Head of caudate nucleus (tissue), 42 donors: ENCODE data around the gene GPR143.
A peak's percentile ranks its signal among the peaks of the same experiment; 100 is the strongest.
"Not testable (repeated sequence)": the region's sequence is repeated elsewhere in the genome, so short reads cannot be mapped to it uniquely, and the experiment has no call there.

ENCODE experiments used
- DNase-seq, 42 donors: peaks; one replicate each; pipeline versions ENCODE4 v3.0.0 to v3.0.0-alpha.2; 2020 to 2021; ENCODE audit warnings: mixed read lengths in 7 of 42
- intact Hi-C: fragments of 100-400 bp; cut with DNase I; formaldehyde crosslinking; loops from one replicate; pipeline ENCODE4 v1.15.0; 2022

Gene GPR143

GRCh38 chrX:9765737-9766097 lies at the start of gene GPR143:
Gene GPR143 (minus strand): TSS chrX:9765847. CDS start chrX:9765817, 30 bp downstream.
- DNase-seq = peak in 24 of 42 donors; percentile 5 to 43 (median 20)
- intact Hi-C loops = no loop called here

- intact Hi-C loops, DNase-seq: not testable (repeated sequence)
These were observed 45.4 kb upstream of the GPR143 start for GRCh38 chrX:9811086-9811485.

- intact Hi-C loops, DNase-seq: not testable (repeated sequence)
These were observed 44.2 kb upstream of the GPR143 start for GRCh38 chrX:9809876-9810275.

- no peak for DNase-seq
- intact Hi-C loops = no loop called here
These were observed 41.9 kb upstream of the GPR143 start for GRCh38 chrX:9807355-9808182.

- intact Hi-C loops = no loop called here
- no peak for DNase-seq
These were observed 40.3 kb upstream of the GPR143 start for GRCh38 chrX:9805956-9806355.

DNA sequence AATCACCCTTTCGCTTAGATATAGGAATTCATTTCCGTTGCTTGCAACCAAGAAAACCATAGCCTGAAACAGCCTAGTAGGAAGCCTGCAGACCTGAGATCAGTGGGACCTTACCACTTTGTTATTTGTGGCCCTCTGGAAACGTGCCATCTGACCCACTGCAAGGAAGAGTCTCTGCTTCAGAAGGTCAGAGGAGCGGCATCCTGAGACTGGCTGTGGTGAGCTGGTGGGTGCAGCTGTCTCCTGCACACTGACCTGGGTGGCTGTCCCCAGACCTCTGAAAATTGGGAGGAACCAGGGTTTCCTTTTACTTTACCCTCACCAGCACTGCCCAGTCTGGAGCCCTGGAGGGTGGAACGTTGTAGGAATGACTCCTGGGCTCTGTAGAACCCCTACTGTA lies 38.8 kb upstream of the GPR143 start:
- intact Hi-C loops = no loop called here
- no peak for DNase-seq

DNA sequence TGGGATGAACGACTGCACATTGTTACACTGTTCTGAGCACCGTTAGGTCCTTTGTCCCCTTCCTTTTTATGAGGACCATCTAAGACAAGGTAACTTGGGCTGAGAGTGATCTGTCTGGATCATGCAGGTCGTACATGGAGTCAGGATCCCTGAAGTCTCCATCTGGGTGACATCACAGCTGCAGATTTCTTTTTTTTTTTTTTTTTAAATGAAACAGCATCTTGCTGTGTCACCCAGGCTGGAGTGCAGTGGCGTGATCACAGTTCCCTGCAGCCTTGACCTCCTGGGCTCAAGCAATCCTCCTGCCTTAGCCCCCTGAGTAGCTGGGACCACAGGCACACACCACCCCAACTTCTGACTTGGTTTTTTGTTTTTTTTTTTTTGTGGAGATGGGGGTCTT lies 37.1 kb upstream of the GPR143 start:
- intact Hi-C loops = no loop called here
- no peak for DNase-seq

DNA sequence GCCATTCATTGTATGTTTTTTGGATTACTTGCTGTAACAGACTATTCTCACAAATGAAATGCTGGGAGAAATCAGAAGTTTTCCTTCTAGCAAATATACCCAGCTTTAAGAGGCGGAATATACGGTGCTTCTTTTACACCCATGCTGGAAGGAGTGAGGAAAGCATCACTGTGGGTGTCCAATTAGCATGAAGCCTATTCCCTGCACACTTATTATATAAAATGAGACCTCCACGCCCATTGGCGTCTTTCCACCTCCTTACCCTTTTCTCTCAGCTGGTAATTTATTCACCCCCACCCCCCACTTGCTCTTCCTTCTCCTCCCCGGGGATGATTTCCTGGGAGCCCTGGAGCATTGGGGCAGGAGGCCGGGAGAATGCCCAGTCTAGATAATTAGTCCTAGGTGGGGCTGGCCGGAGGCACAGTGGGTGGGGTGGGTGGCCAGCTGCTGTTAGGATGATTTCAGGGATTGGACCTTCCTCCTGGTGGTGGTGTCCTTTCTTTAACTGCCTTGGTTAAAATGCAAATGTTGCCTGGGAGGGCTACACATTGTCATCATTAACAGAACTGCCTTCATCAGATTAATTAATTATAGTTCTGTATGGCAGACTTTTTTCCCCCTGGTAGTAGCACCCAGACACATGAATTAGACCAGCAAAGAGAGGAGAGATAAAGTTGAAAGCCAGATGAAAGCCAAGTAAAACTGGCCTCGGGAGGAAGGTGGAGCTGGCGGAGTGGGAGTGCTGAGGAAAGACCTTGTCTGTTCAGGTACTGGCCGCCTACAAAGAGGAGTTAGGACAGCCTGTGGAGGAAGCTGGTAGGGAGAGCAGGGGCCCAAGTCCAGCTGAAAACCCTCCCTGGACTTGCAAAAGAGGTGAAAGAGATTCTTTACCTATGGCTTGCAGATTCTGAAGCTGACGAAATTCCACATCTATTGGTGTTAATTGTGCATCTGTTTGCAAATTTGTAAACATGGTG lies 32.0 kb upstream of the GPR143 start:
- DNase-seq = peak in 8 of 42 donors; percentile 16 to 45 (median 28)
- intact Hi-C loops = no loop called here

DNA sequence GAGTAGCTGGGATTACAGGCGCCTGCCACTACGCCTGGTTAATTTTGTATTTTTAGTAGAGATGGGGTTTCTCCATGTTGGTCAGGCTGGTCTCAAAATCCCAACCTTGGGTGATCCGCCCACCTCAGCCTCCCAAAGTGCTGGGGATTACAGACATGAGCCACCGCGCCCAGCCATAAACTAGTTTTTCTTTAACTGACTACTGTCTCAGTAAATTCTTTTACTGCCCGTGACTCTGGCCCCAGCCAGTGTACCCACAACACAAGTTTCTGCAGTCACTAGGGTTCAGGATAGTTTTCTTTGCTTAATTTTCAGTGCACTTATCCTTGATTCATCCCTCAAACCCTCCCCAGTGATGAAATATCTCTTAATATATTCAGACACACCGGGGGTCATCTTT lies 28.8 kb upstream of the GPR143 start:
- no peak for DNase-seq
- intact Hi-C loops = no loop called here

GRCh38 chrX:9790866-9791265 lies 25.2 kb upstream of the GPR143 start:
- intact Hi-C loops = no loop called here
- DNase-seq = no peak

DNA sequence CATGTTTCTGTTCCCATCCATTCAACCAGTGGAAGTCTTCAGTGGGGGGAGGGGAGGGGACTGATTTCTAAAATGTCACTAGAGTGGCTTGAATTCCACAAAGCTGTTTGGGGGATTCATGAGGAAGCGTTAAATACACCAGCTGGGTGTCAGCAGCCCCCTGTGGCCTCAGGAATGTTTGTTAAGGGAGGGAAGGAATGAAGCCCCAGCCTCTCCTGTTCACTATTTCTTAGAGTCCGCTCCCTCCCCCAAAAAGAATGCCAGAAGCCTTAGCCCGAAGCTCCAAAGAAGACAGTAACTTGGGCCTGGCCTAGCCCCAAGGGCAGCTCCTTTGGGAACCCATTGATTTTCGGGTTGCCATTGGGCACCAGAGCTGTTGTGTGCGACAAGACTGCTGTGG lies 23.9 kb upstream of the GPR143 start:
- no peak for DNase-seq
- intact Hi-C loops = no loop called here

GRCh38 chrX:9788911-9789310 lies 23.3 kb upstream of the GPR143 start:
- no peak for DNase-seq
- intact Hi-C loops = no loop called here

DNA sequence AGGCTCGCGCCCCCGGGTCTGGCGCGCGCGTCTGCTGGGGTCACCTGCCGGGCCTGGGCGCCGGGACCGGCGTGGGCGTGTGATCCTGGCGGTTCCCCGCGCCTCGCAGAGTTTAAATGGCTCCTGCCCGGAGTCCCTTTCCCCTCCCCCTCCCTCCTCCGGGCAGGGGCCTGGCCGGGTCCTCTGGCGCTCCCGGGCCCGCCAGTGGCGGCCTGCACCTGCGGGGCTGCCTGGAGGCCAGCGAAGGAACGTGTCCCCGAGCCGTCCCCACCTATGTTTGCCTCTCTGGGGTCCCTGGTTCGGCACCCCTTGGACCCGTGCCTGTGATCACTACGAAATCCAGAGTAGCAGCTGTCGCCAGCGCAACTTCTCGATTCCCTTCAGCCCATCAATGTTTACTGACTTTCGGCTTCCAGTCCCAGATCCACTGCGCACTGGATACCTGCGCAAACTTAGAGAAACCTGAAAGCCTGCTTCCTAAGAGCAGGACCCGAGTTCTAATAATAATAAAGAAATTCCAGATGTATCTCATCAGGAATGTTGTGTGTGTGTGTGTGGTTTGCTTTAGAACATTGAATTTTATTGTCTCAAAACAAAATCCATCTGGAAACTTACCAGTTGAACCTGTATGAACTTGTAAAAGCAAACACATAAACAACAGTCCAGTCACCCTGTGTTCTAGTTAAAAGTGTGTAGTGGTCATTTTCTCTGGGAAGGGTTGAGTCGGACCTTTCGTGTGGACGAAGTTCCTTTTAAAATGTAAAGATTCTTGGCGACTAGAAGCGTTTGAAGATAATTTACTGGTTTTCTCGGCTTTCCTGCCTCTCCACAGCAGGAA lies 21.4 kb upstream of the GPR143 start:
- intact Hi-C loops = no loop called here
- peak in 1 of 42 donors; percentile 24 for DNase-seq

DNA sequence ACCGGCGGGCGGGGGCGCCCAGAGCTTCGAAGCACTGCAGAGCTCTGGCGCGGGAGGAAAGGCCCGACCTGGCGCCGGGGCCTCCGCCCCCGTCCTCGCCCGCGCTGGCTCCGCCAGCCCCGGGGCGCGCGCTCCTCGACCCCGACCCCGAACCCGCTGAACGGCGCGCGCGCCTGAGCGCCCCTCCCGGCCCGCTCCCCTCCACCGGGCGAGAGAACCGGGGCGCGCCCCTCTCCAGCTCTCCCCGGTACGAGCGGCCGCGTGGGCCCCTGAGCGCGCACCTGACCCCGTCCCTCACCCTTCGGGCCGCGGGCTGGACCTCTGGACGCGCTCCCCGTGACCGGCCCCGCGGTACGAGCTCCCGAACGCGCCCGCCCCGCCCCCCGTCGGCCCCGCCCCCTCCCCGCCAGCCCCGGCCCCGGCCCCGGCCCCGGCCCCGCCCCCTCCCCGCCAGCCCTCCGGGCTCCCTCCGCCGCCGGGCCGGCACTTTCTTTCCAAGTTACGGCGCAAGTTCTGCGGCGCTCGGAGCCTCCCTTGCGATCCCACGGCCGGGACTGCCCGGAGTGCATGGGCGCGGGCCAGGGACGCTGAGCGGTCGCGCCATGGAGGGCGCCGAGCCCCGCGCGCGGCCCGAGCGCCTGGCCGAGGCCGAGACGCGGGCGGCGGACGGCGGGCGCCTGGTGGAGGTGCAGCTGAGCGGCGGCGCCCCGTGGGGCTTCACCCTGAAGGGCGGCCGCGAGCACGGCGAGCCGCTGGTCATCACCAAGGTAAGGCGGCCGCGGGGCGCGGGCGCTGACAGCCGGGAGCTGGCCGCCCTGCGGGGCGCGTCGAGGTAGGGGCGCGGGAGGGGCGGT lies 20.5 kb upstream of the GPR143 start, which contains the start of gene SHROOM2:
Gene SHROOM2, plus strand, starts transcription at position 486 of the 854 bp plus-strand sequence. Its CDS starts 117 bp downstream, at position 603.
- peak in 5 of 42 donors; percentile 7 to 34 (median 16) for DNase-seq
- intact Hi-C loops = no loop called here

DNA sequence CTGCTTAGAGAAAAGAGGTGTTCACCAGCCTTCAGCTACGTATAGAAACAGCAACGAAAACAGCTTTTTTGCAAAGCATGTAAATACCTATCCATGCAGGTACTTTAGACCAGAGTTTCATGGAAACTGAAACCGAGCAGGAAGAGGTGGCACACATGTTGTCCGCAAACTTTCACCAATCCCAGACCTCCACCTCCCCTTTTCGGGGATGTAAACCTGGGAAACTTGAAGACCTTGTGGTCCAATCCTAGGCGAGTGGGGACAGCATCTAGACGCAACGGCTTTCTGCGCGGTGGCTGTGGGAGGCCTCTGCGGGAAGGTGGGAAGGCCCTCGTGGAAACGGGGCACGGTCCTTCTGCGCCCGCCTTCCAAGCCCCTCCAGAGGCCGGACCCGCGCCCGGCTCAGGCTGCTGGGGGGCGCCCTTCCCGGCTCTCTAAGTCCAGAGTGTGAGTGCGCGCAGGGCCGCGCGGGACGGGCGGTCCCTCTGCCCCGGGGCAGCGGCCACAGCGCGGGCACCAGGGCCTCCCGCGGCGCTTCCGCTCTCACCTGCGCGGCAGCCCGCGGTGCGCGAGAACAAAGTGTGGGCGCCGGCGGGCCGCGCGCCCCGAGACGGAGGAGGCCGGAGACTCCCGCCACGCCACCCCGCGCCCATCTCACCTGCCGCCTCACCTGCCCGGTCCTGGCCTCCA lies 19.8 kb upstream of the GPR143 start:
- peak in 2 of 42 donors; percentile 12 to 24 for DNase-seq
- intact Hi-C loops = no loop called here

DNA sequence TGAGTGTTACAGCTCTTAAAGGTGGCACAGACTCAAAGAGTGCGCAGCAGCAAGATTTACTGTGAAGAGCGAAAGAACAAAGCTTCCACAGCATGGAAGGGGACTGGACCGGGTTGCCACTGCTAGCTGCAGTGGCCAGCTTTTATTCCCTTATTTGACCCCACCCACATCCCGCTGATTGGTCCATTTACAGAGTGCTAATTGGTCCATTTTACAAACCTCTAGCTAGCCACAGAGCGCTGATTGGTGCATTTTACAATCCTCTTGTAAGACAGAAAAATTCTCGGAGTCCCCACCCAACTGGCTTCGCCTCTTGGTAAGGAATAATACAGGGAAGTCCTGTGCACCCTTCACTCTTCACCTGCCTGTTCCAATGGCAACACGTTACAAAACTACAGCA lies 18.7 kb upstream of the GPR143 start:
- intact Hi-C loops = no loop called here
- no peak for DNase-seq

GRCh38 chrX:9781941-9782340 lies 16.3 kb upstream of the GPR143 start:
- DNase-seq = peak in 2 of 42 donors; percentile 3 to 18
- intact Hi-C loops = no loop called here
